Fibroblast of skin of right quadriceps (primary cell): Measurements from ENCODE around the gene ATP6V1C2.
"Not testable (repeated sequence)": the region's sequence is repeated elsewhere in the genome, so short reads cannot be mapped to it uniquely, and the experiment has no call there.

Source experiments
- DNase-seq: peaks from one replicate; pipeline ENCODE4 v3.0.0-alpha.2; 2013

Gene ATP6V1C2

DNA sequence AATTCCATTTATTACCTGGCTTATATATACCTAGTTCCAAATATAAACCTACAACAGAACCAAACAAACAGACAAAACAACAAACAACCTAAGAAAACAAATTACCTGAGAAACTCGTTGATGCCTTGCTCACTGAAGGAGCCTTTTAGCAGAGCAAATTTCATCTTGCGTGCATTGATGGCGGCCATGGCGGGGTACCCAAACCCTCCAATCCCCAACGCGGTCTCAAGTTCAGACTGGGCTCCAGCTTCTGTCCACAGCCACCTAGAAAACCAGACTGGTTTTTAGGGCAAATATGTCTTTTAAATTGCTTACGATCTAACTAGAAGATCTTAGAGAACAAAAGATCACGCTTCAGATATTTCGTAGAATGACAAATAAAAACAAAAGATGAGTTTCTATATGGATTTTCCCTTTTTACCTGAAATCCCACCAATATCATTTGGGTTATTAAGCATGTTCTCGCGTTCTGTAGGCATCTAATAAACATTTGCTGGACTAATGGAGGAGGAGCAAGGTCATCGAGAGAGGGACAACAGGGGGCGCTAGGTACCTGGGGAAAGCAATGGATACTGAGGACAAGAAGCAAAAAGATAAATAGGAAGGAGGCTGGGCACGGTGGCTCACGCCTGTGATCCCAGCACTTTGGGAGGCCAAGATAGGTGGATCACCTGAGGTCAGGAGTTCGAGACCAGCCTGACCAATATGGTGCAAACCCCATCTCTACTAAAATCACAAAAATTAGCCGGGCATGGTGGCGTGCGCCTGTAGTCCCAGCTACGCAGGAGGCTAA, 65.9 kb downstream of the ATP6V1C2 start:
- no peak for DNase-seq

DNA sequence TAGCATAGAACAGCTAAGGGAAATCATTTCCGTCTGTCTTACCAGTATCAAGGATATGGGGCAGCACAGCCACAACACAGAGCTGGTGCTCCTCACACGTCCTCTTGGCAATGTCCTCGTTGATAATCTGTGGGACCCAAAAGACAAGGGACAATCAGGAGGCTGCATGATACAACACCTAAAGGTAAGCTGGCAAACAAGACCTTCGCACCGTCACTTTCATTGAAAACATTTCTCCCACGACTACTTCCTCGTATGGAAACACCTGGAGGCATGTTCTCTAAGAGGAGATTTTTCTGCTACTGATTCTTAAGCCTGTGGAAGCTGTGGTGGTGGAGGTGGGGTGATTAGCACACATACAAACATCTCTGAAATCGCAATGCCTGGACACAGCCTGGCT, 67.4 kb downstream of the ATP6V1C2 start:
- no peak for DNase-seq

DNA sequence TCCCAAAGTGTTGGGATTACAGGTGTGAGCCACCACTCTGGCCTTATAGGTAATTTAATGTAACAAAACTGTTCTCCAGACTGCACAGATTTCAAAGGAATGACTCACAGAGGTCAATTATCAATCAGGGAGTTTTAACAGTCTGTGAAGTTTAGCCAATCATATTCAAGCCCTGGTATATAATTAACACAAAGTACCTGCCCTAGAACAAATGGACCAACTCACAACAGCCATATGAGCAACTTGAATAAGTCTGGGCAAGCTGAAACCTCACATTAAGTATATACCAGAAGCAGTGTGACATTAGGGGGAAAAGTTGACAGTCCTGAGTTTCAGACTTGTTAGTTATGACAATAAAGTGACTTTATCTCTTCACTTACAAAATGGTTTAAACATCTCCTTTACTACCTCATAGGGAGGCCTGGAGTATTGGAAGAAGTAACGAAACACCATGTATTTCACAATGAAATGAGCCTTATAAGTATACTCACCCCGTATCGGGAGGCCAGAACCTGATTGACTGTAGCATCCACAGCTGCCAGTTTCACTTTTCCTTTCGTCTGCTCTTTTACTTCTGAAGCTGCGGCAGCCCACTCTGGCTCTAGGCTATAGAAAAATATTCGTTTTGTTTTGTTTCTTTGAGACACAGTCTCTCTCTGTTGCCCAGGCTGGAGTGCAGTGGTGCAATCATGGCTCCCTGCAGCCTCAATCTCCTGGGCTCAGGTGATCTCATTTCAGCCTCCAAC, 69.0 kb downstream of the ATP6V1C2 start:
- no peak for DNase-seq

DNA sequence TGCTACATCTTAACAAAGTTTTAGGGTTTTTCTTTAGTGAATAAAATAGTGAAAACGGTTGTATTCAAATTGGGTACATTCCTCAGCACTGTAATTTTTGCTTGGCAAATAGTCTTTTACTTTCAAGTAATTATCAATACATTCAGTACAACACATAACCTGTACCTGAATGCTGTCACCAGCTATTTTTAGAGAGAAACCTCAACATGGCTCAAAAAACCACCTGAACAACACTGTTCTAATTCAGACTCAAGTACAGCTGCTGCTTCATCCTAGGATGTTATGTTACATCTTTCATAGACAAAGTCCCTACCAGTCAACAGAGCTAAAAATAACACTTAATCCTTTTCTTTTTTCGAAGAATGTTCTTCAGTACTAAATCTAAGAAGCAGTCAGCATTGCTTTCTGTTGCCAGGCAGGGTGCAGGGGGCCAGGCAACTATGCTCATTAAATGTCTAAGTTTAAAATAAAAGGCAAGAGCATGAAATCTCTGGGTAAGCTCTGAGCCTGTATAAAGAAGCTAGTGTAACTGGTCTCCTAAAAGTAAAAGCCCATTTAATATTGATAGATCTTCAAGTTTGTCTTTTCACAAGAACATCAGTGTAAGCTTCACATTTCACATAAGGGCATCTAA, 70.7 kb downstream of the ATP6V1C2 start:
- no peak for DNase-seq

DNA sequence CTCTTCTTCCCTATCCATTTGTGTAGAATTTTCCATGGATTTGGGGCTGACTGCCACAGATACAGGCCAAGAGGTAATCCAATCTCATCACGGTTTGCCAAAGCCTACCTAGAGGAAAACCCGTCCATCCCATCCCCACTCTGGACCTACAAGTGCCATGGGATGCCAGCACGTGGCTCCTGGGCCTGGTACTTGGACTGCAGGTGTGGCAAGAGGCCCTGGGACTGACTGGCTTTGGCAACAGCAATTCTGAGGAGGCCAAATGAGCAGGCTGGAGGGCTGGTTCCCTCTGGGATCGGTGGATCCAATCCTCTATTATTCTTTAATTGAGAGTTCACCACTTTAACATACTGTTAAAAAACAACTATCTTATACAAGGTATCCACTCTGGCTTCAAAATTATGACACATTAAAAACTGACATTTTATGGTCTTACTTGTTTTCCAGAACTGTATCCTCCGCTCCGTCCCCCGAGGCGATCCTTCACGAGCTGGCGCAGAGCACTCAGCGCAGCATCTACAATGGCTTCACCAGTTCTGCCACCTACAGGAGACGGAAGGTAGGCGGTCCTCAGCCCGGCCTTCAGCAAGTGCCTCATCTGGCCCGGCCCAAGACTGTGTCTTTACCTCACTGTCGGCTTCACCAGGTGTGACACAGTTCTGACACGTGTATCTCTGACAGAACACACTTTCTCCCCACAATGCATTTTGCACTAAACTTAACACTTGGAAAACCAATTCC, 71.4 kb downstream of the ATP6V1C2 start:
- DNase-seq: no peak

DNA sequence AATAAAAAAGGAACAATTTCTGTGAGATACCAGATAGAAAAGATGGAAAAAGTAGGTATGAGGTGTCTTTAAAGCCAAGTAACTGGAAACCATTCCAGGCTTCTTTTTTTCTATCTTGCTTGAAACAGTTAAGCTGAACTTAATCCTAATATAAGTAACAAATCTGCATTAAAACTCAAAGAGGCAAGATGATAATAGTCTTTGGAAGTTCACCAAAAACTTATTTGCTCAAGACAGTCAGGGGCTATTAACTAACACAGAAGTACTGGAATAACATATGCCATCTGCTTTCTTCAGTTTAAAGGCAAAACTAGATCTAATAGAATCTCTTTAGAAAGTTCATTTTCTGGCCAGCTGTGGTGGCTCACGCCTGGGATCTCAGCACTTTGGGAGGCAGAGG, 72.4 kb downstream of the ATP6V1C2 start:
- no peak for DNase-seq

DNA sequence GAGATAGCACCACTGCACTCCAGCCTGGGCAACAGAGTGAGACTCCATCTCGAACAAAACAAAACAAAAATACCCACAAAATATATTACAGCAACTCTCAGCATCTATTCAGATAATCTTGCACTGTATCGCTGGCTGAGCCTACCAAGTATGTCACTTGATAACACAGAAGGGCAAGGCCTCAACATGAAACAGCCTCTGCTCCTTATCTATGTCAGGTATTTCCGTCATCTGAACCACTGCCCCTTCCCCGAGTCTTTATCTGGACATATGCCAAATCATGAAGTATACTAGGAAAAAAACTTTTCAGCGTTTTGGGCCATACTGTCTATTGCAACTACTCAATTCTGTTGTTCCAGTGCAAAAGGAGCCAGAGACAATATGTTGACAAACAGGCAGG, 73.4 kb downstream of the ATP6V1C2 start:
- no peak for DNase-seq

DNA sequence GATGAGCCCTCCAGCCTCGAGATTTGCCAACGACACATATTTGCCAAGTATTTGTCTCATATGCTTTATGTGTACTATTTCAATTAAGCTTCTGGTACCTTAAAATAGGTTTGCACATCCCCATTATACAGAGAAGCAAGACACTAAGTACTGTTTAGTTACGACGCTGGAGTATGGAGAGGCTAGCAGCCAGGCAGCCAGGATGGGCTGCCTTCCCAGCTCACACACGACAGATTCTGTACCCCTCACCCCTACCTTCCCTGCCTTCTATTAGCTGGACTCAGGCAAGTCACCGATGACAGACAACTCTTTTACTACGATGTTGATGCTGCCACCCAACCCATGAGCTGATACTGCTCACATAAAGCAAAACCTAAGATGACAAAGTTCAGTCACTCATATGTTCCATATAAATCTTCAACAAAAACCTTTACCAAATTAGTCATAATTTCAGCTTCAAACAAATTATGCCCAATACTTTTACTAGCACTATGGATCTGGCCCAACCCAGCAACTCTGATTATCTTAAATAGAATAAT, 74.1 kb downstream of the ATP6V1C2 start:
- no peak for DNase-seq

DNA sequence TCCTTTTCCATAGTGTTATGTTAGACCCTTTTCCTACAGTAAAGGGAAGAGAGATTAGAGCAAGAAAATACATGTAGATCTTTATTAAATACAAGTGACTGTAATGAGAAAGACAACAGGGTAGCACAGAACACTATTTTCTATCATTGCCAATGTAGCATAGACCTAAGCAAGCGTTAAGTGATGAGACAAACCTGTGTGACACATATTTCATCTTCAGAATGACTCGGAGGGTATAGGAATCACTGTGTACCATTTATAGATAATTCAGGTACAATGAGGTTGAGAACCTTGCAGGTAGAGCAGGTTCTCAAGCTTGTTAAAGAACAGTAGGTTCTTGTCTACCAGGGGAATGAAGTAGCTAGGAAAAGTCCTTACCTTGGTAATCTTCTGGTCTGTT, 75.3 kb downstream of the ATP6V1C2 start:
- no peak for DNase-seq

DNA sequence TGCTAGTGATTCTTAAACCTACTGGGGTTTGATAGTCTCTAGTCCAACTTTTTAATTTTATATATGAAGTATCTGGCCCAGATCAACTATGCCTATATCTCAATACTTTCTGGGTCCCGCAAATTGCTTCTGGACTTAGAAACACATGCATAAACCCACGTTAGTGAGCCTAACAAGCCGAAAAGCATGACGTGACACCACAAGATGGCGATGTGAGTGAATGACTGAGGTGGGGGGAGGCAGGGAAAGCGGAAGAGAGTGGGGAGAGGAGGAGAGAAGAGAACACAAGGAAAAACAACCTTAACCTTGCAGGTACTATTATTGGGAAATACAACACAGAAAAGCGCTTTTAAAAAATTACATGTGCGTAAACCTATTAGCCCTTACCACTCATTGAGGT, 77.4 kb downstream of the ATP6V1C2 start:
- DNase-seq: no peak

DNA sequence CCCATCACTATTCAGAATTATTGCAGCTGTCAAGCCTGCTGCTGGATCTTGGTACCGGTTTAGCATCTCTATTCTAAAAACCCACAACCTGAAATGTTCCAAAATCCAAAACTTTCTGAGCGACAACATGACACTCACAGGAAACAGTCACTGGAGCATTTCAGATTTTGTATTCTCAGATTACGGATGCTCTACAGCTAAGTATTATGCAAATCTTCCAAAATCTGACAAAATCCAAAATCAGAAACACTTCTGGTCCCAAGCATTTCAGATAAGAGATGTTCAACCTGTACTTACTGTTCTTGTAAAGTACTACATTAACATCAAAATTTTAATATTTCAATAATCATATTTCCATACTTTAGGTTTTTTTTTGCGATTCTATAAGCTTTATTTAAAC, 78.7 kb downstream of the ATP6V1C2 start:
- no peak for DNase-seq

DNA sequence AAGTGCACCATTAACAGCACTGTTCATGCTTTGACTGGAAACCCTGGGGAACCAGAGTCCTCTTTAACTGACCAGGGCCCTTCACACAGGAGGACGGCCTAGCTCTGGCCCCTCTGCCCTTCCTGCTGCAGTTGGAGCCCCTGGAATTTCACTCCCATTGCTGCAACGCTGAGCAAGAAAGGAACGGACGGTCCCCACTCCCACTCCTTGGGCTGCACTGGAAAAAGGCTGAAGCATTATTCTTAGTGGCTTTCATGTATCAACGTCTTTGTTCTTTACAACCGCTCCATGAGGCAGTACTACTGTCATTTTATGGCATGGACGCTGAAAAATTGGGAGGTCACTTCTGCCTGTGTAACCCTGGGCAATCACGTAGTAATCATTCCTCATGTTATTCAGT, 81.2 kb downstream of the ATP6V1C2 start:
- DNase-seq: no peak

DNA sequence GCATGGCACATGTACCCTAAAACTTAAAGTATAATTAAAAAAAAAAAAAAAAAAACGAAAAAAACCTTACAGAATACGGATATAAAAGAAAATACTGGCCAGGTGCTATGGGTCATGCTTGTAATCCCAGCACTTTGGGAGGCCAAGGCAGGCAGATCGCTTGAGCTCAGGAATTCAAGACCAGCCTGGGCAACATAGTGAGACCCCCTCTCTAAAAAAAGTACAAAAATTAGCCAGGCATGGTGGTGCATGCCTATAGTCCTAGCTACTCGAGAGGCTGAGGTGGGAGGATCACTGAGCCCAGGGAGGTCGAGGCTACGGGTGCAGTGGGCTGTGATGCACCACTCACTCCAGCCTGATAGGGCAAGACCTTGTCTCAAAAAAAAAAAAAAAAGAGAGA, 84.6 kb downstream of the ATP6V1C2 start:
- not testable (repeated sequence) for DNase-seq

DNA sequence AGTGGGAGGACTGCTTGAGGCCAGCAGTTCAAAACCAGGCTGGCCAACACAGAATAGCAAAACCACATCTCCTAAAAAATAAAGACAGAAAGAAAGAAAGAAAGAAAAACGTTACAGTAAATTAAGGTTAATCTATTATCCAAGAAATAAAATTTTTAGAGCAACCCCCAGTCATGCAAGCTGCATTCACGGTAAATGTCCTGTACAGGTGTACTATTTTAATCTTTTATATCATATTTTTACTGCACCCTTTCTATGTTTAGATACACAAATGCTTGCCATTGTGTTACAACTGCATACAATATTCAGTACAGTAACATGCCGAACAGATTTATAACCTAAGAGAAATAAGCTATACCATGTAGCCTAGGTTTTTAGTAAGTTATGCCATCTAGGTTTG, 85.1 kb downstream of the ATP6V1C2 start:
- no peak for DNase-seq

DNA sequence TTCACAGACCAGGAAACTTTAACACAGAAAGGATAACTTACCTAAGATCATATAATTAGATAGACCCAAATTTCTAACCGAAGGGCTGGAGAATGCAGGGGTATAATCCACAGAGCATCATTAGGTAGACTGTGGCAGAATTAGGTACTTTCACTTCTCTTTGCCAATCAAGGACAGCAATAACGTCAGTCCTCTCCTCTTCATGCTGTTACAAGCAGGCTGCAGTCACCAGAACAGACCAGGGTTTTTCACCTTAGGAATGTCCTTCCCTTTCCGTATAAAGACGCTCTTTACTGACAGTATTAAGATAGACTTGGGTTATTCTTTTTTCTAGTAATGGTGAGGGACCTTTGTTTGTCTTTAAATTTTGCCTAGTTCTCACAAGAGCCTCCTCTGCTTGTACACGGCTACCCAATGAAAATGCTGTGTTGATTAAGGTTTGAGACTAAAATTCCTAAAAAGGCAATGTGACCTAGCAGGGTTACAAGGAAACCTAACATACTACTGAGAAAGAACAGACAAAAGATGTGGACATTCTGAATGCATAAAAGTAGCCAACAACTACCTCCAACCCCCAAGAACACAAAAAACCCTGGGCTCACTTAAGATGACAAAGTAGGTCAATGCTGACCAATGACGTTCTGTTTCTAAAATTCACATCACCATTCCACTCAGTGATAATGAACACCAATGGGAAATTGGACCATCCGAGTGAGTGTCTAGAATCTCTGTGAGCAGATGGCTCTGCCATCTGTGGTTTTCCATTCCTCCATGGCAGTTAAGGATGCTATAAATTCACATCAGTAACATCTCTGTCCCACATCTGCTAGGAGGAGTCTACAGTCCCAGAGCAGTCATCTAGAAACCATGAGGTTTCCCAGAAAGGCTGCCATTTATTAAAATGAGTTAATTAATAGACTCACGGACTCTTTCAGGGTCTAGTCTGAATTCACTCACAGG, 89.1 kb downstream of the ATP6V1C2 start:
- peak; percentile 28 for DNase-seq

DNA sequence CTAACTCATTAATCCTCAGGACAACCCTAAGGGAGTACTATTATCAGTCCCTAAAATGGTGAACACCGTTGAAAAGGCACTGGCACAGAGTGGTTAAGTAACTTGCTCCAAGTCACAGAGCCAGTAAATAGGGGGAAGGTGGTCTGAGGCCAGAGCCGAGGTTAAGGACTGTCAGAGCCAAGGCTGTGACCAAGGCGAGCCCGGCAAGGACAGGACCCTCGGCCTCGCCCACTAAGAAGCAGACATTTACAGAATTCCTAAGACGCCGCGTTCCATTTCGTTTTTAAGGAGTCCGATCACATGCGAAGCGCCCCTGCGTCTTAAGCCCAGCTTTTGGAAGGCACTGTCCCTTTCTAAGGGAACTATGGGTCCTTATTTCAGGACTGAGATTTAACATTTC, 90.1 kb downstream of the ATP6V1C2 start:
- no peak for DNase-seq

DNA sequence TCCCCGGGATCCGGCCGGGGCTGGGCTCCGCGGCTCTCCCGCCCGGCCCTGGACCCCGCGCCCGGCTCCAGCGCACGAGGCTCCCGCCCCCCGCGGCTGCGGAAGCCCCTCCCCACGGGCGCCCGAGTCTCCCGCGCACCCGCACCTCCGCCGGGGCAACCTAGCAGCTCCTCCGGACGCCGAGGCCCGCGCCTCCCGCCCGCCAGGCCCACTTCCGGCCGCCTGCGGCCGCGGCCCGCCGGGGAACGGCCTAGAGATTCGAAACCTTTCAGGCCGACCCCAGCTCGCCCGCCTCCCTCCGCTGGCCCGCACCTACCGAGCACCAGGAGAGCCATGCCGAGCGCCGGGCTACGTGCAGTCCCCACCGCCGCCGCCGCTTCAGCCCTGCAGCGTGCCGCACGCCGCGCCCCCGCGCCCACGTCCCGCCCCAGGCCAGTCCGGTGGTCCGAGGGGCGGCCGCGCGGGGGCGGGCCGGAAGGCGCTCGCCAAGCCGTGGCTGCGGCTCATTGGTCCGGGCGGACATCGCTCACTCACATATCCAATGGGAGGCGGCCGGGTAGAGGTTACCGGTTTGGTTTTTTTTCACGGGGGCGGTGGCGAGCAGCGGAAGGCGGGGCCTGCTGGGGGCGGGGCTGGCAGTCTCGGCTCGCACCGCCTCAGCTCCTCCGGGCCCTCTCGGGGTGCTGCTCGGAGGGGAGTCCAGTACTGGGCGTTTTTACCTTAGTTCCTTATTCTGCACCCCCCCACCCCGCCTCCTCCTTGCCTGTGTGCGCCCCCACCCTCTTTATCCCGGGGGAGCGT, 91.1 kb downstream of the ATP6V1C2 start, which contains the start of gene PDIA6:
PDIA6 (minus strand) TSS at position 424 of the 801 bp plus-strand sequence; CDS start at position 335, 89 bp downstream.
- peak; percentile 97 for DNase-seq

DNA sequence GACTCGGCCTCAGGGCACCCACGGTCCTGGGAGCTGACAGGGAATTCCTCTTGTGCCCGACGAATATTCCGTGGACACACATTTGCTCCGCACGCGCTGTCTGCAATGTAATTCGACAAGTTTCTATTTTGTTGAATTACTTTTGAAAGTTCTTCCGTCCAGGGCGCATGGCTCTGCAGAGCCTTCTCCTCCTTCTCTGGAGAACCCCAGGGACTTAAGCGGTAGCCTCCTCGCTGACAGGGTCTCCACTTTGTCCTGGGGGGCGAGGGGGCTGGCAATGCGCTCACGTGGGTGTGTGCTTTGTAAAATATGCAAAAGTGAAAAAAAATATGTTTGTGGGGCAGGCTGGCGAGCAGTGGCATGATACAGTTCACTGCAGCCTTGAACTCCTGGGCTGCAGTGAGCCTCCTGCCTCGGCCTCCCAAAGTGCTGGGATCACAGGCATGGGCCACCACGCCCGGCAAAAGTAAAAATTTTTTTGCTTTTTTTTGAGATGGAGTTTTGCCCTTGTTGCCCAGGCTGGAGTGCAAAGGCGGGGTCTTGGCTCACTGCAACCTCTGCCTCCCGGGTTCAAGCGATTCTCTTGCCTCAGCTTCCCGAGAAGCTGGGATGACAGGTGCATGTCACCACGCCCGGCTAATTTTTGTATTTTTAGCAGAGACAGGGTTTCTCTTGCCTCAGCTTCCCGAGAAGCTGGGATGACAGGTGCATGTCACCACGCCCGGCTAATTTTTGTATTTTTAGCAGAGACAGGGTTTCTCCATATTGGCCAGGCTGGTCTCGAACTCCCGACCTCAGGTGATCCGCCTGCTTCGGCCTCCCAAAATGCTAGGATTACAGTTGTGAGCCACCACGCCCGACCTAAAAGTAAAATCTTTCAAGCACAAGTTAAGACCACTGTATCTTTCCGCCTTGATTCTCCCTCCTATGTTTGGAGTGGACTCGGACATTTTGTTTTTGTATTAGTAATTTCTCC, 92.0 kb downstream of the ATP6V1C2 start:
- DNase-seq: not testable (repeated sequence)

DNA sequence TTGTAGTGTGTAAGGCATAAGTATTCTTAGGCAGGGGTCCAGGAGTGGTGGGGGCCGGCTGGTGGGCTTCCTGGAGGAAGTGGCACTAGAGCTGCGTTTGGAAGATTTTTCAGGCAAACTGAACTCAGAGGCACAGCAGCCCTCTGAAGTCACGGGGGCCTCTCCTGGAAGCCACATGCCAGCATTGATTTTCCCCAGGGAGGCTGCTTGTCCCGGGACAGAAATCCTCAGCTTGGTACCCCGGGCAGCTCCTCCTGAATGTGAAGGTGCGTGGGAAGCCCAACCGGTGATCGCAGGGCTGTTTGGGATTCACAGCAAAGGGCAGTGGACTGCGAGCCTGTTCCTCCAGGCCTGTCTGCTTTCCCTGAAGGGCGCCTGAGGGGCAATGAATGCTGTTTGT, 92.7 kb downstream of the ATP6V1C2 start:
- DNase-seq: no peak
